Endodermal cell (in vitro differentiated cells): ENCODE results near the gene ESR2. TPM values are rescaled to one million over a fixed set of nuclear protein-coding genes. Genes with fewer than 3 reads are reported as not detected.

ENCODE experiments used
- DNase-seq: peaks from one replicate; pipeline ENCODE4 v3.0.0-alpha.2; 2017
- H3K27ac ChIP-seq: 2 replicates; pipeline ENCODE4 v1.5.1; 2013; ENCODE audit warnings: mild to moderate bottlenecking, low read depth, low read length, moderate library complexity
- H3K27me3 ChIP-seq: 2 replicates; pipeline ENCODE4 v1.6.1; 2013; ENCODE audit warnings: mild to moderate bottlenecking, low read length, moderate library complexity; ENCODE audit not compliant: insufficient read depth, control insufficient read depth, poor library complexity, severe bottlenecking
- H3K36me3 ChIP-seq: 2 replicates; pipeline ENCODE4 v1.7.0; 2013; ENCODE audit warnings: mild to moderate bottlenecking, low read length, moderate library complexity; ENCODE audit not compliant: control insufficient read depth, insufficient read depth
- H3K4me1 ChIP-seq: one replicate; pipeline ENCODE4 v1.7.0; 2013; ENCODE audit warnings: low read length; ENCODE audit not compliant: control insufficient read depth, insufficient read depth
- H3K4me3 ChIP-seq: 2 replicates; pipeline ENCODE4 v1.5.1; 2013; ENCODE audit warnings: mild to moderate bottlenecking, low read length, moderate library complexity
- H3K9ac ChIP-seq: 2 replicates; pipeline ENCODE4 v1.6.1; 2013; ENCODE audit warnings: mild to moderate bottlenecking, low read length, moderate library complexity; ENCODE audit not compliant: poor library complexity, severe bottlenecking; ENCODE audit errors: extremely low read depth
- H3K9me3 ChIP-seq: 2 replicates; pipeline ENCODE4 v1.6.1; 2013; ENCODE audit warnings: mild to moderate bottlenecking, low read length, moderate library complexity; ENCODE audit not compliant: control insufficient read depth
- H3K27ac Mint-ChIP-seq: 2 replicates; pipeline ENCODE4 v1.8.0; 2020; ENCODE audit warnings: mixed read lengths
- H3K27me3 Mint-ChIP-seq: 2 replicates; pipeline ENCODE4 v1.8.0; 2021; ENCODE audit warnings: mild to moderate bottlenecking, mixed read lengths; ENCODE audit not compliant: insufficient read depth
- H3K36me3 Mint-ChIP-seq: 2 replicates; pipeline ENCODE4 v1.8.0; 2020; ENCODE audit warnings: low read depth, mixed read lengths
- H3K4me1 Mint-ChIP-seq: 2 replicates; pipeline ENCODE4 v1.8.0; 2020; ENCODE audit warnings: mixed read lengths
- H3K4me3 Mint-ChIP-seq: 2 replicates; pipeline ENCODE4 v1.8.0; 2020; ENCODE audit warnings: mild to moderate bottlenecking, moderate library complexity, mixed read lengths
- H3K9me3 Mint-ChIP-seq: 2 replicates; pipeline ENCODE4 v1.8.0; 2020; ENCODE audit warnings: mild to moderate bottlenecking, mixed read lengths
- CTCF ChIP-seq: fragments of 200-600 bp; sonication (generic); conservative IDR thresholded peaks from 2 replicates; pipeline ENCODE4 v1.5.0; 2021; ENCODE audit warnings: antibody characterized with exemption, mild to moderate bottlenecking
- WGBS, 2 experiments: methylation state at CpG; one replicate each; pipeline versions ENCODE4 v1.1.5 to v1.1.7; 2013; ENCODE audit warnings: missing lambda C conversion rate in 2 of 2, mixed read lengths in 1 of 2; ENCODE audit not compliant: insufficient coverage in 1 of 2, insufficient read length in 1 of 2; 5-methylcytosine and 5-hydroxymethylcytosine counted together
- total RNA-seq, 2 donors: library from RNA; stranded (reverse); fragmentation: NEBNext Ultra II Directional in 1 of 2; extraction: Animal tissue kit (Norgen Biotek cat#: 25700) in 1 of 2; gene quantifications; 2 replicates in 1 of 2; 3 replicates in 1 of 2; pipeline ENCODE4 v1.2.1, GENCODE V29; 2021

Gene ESR2
- total RNA-seq, 2 donors from 2014 or later, result 0.57 to 0.66 TPM

DNA sequence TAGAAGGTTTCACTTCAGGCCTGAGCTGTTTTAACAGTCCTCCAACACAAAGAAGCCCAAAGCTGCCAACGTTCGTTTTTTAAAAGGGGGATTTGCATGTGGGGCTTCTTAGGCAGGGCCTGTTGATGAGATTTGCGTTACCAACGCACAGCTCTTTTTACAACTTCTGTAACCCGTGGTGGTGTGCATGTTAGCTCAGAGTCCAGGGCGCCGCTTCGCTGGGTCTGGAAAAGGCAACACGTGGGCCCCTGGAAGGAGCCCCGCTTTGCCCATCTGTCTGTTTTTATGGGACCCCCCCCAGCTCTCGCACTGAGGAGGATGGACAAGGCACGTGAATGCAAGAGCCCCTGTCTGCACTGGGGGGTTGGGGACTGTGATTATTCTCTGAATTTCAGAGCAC is 84.0 kb downstream of the ESR2 start:
- no peaks in the 10 kb centered on the region for H3K9me3 Mint-ChIP-seq

DNA sequence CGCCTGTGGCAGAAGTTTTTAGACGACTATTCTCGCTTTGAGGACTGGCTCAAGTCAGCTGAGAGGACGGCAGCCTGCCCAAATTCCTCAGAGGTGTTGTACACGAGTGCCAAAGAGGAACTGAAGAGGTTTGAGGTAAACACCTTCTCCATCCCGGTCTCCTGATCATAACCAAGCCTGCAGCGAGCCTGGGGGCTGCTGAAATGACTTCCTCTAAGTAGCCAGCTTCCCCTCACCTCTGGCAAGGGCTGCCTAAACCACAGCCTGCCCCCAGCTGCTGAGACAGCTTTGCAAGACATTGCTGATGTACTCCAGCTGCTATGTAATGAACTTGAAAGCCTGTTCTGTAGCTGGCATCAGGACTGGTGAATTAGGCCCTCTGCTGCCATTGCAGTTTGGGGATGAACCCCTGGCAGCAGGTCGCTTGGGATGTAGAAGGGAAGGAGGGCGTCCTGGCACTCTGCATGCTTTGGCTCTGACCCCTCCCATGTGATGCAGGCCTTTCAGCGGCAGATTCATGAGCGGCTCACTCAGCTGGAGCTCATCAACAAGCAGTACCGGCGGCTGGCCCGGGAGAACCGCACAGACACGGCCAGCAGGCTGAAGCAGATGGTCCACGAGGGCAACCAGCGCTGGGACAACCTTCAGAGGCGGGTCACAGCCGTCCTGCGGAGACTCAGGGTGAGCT is 84.6 kb downstream of the ESR2 start:
- 93 to 94% methylated on average over 15 to 21 of the region's 21 CpGs for WGBS, 2 experiments
- H3K36me3 Mint-ChIP-seq, result peaks cover 66% of the 10 kb centered on the region
- H3K27me3 ChIP-seq, result no peaks in the 10 kb centered on the region
- no peaks in the 10 kb centered on the region for H3K9me3 ChIP-seq
- H3K9ac ChIP-seq, result no peak overlapping the region
- peaks cover 4% of the 10 kb centered on the region for H3K4me1 ChIP-seq
- no peak overlapping the region for H3K4me3 ChIP-seq
- peaks cover 7% of the 10 kb centered on the region for H3K4me1 Mint-ChIP-seq
- H3K36me3 ChIP-seq, result peaks cover 60% of the 10 kb centered on the region
- H3K27me3 Mint-ChIP-seq, result no peaks in the 10 kb centered on the region
- no peak overlapping the region for H3K4me3 Mint-ChIP-seq
- no peaks in the 10 kb centered on the region for H3K9me3 Mint-ChIP-seq
- no peak for DNase-seq
- no peak for TF ChIP-seq CTCF
- no peak overlapping the region for H3K27ac ChIP-seq
- H3K27ac Mint-ChIP-seq, result no peak overlapping the region

More for the DNA sequence above, 84.0 kb downstream of the ESR2 start:
- WGBS, 2 experiments, result 93 to 98% methylated on average over 12 of the region's 12 CpGs
- Mint-ChIP-seq H3K36me3 (peaks cover 70% of the 10 kb centered on the region), H3K27me3 (no peaks in the 10 kb centered on the region), H3K4me1 (peaks cover 7% of the 10 kb centered on the region), H3K4me3 (no peak overlapping the region), H3K27ac (no peak overlapping the region)
- Histone ChIP-seq H3K4me1 (peaks cover 4% of the 10 kb centered on the region), H3K9ac (no peak overlapping the region), H3K27me3 (no peaks in the 10 kb centered on the region), H3K27ac (no peak overlapping the region), H3K36me3 (peaks cover 66% of the 10 kb centered on the region), H3K9me3 (no peaks in the 10 kb centered on the region), H3K4me3 (no peak overlapping the region)
- DNase-seq, result no peak
- no peak for TF ChIP-seq CTCF

GRCh38 chr14:64208981-64209380 is 85.2 kb downstream of the ESR2 start:
- Mint-ChIP-seq H3K4me3 (no peak overlapping the region), H3K9me3 (no peaks in the 10 kb centered on the region), H3K27me3 (no peaks in the 10 kb centered on the region), H3K27ac (no peak overlapping the region), H3K36me3 (peaks cover 60% of the 10 kb centered on the region), H3K4me1 (peaks cover 7% of the 10 kb centered on the region)
- no peak overlapping the region for H3K4me3 ChIP-seq
- no peak for DNase-seq
- no peak overlapping the region for H3K27ac ChIP-seq
- no peak for TF ChIP-seq CTCF
- 90 to 95% methylated on average over 6 to 10 of the region's 10 CpGs for WGBS, 2 experiments
- H3K9ac ChIP-seq, result no peak overlapping the region
- H3K27me3 ChIP-seq, result no peaks in the 10 kb centered on the region
- H3K4me1 ChIP-seq, result peaks cover 4% of the 10 kb centered on the region
- no peaks in the 10 kb centered on the region for H3K9me3 ChIP-seq
- H3K36me3 ChIP-seq, result peaks cover 55% of the 10 kb centered on the region
